ENCODE data around the gene ALDH1L1.

ALDH1L1 gene

DNA sequence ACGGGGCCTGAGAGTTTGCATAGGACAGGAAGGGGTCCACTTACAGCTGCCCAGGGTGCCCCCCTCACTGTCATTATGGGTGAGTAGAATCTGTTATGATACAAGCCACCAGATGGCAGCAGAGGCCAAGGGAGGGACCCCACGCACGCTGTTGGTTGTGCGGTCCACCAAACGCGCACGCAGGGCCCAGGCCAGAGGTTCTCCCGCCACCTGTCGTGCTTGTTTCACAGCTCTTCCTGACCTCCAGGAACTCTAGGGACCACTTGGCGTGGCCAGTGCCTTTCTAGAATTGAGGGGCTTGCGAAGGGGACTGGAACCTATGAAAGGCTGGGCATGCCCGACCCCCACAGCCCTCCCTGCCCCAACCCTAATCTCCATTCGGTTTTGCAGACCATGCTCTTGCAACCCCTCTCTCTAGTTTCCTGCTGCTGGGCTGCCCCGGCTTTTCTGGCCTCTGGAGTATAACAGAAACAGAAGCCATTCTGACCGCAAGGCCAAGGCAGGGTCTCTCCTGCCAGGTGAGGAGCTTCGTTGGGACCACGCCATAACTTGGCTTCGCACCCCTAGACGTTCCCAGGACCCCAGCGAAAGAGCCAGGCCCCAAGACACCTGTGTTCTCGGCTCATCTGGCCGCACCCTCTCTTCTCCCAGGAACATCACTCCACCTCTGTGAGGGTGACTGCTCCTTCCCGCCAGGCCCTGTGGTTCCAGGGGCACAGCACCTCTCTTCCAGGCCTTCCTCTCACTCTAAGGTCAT lies 46.0 kb downstream of the ALDH1L1 start:
- peak; percentile 15 for DNase-seq (ENCODE audit: low read depth, low spot score)

GRCh38 chr3:126133606-126134005 lies 46.8 kb downstream of the ALDH1L1 start:
- no peak for DNase-seq (ENCODE audit: low read depth, low spot score)

DNA sequence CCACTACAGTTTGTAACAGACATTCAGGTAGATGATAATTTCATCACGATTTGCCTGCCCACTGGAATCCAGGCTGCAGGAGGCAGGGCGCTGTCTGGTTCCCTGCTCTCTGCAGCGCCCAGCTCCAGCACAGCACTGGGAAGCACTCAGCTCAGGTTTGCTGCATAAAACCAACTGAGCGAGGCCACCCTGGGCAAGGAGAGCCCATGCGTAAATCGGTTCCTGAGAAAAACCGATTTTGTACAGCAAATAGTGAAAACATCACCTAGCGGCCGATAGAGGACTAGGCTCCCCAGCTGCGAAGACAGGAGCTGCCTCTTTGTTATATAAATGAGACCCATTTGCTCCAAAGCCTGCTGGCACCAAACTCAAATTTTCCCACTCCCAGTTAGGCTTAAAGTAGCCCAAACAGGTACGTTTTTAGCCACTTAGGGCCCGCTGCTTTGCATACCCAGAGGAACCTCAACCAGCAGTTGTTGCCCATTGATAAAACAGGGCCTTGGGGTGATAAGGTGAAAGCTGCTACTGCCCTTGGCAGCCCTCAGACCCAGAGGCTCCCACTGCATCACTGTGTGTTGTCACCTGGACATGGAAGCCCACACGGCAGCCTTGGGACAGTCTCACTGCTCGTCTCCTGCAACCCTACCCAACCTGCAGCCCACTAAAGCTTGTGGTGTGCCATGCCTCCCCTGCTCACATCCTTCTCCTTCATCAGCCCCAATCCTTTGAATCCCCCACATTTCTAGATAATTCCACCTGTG lies 47.5 kb downstream of the ALDH1L1 start:
- no peak for DNase-seq (ENCODE audit: low read depth, low spot score)

GRCh38 chr3:126131881-126132750 lies 48.3 kb downstream of the ALDH1L1 start:
- DNase-seq (ENCODE audit: low read depth, low spot score) = no peak

DNA sequence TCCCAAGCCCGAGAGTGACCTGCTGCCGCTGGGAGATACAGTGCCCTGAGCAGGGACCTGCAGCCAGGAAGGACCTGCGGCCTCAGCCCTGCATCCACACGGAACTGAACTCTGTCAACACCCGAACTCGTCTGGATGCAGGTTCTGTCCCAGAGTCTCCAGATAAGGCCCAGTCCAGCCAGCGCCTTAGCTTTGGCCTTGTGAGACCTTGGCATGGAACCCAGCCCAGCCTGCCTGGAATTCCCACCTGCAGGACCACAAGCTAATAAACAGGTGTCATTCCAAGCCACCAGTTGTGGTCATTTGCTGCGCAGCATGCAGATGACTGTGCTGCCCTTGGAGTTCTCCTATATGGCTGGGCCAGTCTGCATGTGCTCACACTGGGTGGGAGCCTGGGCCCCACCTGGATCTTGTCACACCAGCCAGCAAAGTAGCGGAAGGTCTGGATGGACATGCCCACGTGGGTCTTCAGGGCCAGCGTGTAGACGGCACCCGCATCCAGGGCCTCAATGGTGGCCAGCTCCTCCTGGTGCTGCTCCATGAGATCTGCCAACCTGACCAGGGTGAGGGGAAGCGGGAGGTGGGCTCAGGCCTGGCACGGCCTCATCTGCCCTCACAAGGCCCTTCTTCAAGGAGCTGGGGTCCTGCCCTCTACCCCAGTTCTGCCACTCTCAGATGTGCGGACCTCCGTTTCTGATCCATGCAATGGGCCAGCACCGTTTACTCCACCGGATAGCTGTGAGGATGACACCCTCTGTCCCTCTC lies 49.2 kb downstream of the ALDH1L1 start:
- no peak for DNase-seq (ENCODE audit: low read depth, low spot score)

GRCh38 chr3:126130081-126130855 lies 50.1 kb downstream of the ALDH1L1 start:
- DNase-seq (ENCODE audit: low read depth, low spot score) = no peak

DNA sequence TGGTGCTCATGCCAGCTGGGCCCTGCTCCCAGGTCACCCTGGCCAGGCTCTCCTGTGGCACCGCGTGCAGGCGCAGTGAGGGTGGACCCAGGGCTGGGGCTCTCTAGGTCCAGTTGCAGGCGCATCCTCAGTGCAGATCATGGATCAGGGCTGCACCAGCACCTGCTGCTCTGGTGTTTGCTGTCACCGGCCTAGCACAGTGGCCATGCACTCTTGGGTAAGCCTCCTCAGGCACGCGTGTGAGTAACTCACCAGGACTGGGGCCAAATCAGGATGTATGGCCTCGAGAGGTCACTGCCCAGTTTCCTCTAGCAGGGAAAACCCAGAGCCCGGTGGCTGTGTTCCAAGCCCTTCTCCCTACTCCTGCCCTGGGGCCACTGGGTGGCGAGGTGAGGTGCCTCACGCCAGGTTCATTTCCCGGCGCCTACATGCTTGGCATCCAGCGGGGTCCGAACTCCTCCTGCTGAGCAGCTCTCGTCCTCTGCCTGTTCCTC lies 50.9 kb downstream of the ALDH1L1 start:
- DNase-seq (ENCODE audit: low read depth, low spot score) = no peak

GRCh38 chr3:126128504-126129397 lies 51.6 kb downstream of the ALDH1L1 start:
- no peak for DNase-seq (ENCODE audit: low read depth, low spot score)

DNA sequence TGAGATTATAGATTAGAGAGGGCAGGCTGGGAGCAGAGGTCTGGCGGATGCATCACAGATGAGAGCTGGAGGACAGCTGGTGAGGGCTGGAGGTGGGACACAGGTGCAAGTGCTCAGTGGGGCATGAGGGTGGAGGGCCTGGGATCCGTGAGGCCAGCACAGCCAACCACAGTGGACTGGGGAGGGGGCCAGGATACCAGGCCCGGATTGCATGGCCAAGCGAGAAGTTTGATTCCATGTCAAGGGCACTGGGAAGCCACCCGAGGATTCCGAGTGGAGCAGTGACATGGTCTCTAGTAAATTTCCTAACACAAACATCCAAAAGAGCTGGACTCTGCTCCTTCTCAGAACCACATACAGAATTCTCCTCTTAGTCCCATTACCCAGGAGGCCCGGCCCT lies 52.5 kb downstream of the ALDH1L1 start:
- DNase-seq (ENCODE audit: low read depth, low spot score) = no peak

DNA sequence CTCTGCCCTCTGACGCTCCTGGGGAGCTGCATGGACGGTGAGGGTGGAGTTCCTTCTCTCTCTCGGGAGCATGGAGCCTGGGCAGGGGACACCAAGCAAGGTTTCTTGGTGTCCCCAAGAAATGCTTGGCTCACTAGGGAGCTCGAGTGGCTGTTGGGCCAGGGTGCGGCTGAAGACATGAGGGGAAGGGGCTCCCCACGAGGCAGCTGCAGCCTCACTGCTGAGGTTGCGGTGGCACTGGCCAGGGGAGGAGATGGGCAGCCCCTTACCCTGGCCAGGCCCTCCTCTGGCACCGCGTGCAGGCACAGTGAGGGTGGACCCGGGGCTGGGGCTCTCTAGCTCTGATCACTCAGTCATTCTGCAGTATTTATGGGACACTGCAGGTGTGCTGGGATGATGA lies 52.9 kb downstream of the ALDH1L1 start:
- no peak for DNase-seq (ENCODE audit: low read depth, low spot score)

- no peak for DNase-seq (ENCODE audit: low read depth, low spot score)
These were observed 53.5 kb downstream of the ALDH1L1 start for GRCh38 chr3:126126811-126127431.

- DNase-seq (ENCODE audit: low read depth, low spot score) = no peak
These were observed 54.1 kb downstream of the ALDH1L1 start for GRCh38 chr3:126126286-126126685.

- DNase-seq (ENCODE audit: low read depth, low spot score) = no peak
These were observed 54.6 kb downstream of the ALDH1L1 start for GRCh38 chr3:126125781-126126251.

GRCh38 chr3:126125341-126125740 lies 55.0 kb downstream of the ALDH1L1 start:
- no peak for DNase-seq (ENCODE audit: low read depth, low spot score)

- no peak for DNase-seq (ENCODE audit: low read depth, low spot score)
These were observed 55.5 kb downstream of the ALDH1L1 start for GRCh38 chr3:126124896-126125295.

GRCh38 chr3:126124148-126124868 lies 56.1 kb downstream of the ALDH1L1 start:
- DNase-seq (ENCODE audit: low read depth, low spot score) = no peak

- DNase-seq (ENCODE audit: low read depth, low spot score) = no peak
These were observed 58.8 kb downstream of the ALDH1L1 start for GRCh38 chr3:126121632-126122031.

- no peak for DNase-seq (ENCODE audit: low read depth, low spot score)
These were observed 59.3 kb downstream of the ALDH1L1 start for GRCh38 chr3:126121074-126121473.

Data from smooth muscle cell of the brain vasculature (primary cell).